ENCODE data around the gene TUB.

The TUB gene

DNA sequence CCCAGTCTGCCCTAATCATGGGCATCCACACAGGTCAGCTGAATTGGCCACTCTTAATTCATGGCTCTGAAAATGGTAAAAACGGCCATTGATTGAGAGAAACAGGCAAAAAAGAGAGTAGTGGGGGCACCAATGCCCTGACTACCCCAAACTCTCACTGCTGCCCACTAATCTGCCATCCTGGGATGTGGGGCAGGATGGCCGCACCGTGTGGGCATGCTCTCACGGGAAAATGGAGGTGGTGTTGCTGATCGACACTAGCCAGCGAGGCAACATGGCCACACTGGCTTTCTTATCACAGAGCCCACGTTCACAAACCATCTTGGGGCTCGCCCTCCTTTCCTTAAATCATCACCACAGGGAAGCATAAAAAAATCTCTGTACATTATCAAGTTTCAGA, 11.2 kb upstream of the TUB start:
- no peak for DNase-seq

DNA sequence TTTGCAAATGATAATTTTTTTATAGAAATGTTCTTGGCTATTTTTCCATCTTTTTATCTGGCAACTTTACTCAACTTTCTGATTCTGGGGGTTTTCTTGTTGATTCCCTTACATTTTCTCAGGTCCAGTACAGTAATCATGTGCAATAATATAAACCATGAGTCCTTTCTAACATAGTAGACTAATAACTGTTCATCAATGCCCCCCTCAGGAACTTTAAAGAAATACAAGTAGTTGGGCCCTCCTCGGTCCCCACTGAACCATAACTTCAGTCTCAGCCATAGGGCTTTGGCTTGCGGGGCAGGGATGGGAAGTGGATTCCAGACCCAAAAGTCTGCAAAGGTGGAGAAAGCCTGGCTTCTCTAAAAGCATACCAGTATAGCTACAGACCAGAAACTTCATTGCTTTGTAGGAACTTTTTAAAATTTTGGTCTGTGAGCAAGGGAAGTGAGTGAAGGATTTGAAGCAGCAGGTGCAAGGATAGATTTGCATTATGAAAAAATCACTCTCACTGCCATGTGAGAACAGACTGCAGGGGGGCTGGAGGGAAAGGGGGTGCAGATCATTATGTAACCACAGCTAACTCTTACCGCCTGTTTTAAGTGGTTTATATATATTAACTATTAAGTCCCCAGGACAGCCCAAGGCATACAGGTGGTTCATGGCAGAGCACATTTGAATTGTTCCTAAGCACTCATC, 10.4 kb upstream of the TUB start:
- peak; percentile 59 for DNase-seq

DNA sequence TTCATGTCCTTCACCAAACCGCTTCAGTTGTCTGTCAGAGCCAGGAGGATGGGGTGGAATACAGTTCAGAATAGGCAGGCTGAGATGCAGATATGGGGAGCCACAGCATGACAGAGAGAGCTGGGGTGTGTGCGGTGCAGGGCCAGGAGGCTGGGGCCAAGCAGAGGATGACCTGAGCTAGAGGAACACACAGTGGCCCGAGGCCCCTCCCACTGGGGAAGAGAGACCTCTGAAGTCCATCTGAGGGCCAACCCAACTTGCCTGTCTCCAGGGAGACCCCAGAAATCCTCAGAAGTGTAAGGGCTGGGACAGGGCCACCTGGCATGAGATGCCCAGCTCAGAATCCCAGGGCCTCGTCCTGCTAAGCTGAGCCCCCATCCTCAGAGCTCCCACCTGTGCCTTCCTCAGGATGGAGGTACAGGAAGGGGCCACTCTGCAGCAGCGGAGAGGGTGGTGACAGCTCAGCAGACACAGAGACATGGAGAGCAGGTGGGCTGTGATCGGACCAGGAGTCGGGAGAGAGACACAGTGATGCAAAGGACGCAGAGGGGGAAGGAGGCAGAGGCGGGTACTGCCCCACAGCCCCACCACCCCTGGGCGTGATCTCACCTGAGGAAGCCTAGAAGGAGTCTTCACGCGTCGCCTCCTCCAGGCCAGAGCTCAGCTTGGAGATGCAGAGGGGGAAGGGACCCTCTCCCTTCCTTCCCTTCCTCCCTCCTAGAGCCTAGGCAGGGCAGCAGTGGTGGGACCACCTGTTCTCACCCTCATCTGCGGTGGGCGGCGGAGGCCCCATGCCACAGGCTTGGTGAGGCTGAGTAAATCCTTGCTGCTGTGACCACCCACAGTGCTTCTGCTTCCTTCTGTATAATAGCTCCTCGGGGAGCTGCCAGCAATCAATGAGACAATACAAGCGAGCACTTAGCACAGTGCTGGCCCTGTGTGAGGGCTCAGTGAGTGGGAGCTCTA, 9.1 kb upstream of the TUB start:
- no peak for DNase-seq

DNA sequence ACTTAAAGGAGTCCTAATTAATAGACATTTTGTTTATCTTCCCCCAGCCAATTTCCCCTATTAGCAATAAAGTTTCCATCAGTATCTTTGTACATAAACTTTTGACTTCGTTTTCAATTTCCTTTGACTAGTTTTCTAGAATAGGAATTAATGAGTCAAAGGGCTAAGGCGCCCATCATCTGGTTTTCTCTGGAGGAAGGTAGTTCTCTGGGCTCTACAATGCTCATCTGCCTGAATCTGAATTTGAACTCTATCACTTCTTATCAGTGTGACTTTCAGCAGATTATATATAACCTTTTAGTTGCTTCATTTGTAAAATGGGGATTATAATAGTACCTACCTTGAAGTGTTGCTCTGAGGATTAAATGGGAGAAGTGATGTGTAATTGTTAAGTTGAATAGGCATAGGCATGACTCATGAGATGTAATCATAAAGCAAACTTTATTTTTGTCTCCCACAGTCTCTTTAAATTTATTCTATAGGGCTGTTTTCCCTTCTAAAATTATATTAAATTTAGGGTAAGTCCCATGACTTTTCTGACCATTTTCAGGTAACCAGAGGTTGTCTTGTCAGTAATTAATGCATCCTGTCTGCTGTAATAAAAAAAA, 5.8 kb upstream of the TUB start:
- DNase-seq, result no peak

DNA sequence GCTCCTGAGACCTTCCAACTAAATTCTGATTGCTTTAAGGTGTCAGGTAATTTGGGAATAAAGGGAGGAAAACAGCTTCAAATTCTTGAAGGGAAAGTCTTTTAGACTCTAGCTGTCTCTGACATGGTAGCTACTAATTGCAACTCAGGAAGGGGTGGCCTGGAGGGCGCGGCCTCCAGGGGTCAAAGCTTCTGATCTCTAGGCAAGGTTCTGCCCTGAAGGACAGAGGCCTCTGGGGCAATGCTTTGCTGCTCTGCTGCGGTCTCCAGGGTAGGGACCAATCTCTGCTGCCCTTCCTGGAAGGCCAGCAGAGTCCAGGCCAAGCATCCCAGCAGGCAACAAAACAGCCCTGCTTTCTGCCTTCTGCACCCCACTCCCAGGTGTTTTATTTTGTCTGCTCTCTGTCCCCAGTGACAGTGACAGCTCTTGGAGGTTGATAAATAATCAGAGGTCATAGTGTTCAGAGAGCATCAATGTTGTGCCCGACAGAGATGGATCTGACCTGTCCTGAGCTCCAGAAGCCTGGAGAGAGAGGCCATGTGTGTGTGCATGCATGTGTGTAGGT, 1.8 kb upstream of the TUB start:
- DNase-seq, result no peak

DNA sequence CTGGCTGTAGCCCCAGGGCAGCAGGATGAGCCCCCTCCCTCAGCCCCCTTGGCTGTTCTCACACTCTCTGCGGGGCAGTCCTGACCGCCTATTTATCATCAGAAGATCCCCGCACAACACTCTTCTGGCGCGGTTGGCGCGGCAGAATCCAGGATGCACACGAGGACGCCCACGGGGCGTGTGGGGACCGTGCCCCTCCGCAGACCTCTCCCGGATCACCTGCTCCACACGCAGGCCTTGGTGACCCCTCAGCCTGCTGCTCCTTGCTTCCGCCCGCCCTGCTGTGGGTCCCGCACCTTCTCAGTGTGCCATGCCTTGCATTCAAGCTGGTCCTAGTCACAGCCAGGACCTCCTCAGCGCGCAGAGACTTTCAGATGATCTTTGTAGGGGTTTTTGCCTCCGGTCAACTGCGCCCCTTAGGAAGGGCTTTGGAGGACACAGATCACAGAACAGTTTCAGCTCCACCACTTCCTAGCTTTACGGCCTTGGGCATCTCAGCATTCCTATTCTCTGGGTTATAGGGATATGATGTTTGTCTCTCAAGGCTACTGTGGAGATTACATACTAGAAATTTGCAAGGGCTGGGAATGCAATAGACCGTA, 841 bp upstream of the TUB start:
- DNase-seq, result no peak

DNA sequence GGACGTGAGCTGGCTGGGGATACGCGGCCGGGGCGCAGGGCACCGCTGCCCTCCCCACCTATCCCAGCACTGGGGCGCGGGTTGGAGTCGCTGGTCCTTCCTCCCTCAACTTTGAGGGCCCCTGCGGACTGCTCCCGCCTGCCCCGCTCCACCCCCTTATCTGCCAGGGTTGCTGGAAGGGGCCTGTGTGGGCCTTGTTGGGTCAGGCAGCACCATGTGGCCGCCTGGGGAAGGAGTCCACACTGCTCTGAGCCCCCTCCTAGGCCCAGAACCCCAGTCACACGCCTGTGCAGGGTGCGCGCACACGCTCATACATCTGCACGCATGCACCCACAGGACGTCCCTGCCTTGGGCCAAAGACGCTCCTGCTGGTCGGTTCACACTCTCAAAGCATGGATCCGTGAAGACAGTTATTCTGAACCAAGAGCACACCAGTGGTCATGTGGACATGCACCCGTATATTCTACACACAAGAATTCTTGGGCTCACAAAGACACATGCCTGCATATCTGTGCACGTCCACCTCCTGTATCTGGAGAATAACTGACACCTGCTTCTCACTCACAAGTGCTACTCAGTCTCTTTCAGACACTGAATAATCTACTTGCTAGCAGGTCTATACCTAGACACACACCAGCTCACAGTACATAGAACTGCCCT, 710 bp downstream of the TUB start:
- DNase-seq, result no peak

DNA sequence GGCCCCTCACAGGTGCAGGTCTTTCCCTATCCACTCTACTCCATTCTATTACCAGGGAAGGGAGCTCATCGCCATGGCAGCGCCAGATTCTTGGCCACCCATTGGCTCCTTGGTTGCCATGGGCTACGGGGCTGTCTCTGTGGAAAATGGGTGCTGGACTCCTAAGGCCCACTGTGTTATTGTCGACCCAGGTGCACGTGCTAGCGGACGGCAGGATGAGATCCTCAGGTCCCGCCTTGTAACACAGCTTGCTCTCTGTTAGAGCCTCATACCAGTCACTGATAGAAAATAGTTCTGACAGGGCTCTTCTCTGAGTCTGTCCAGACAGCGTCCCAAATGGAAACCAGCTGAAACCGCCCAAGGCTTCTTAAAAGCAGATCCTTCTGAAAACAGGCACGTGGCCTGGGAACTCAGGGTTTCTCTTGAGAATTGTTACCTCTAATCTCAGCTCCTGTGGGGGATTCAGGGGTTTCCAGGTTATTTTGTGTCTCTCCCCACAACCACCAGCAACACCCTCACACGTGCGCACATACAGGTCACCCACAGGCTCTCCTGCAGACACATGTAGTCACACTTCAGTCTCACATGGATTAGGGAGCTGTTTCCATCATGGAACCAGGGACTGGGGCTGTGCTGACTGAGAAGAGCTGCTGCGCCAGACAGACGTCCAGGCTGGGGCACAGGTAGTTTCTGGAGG, 1.5 kb downstream of the TUB start:
- DNase-seq, result no peak

DNA sequence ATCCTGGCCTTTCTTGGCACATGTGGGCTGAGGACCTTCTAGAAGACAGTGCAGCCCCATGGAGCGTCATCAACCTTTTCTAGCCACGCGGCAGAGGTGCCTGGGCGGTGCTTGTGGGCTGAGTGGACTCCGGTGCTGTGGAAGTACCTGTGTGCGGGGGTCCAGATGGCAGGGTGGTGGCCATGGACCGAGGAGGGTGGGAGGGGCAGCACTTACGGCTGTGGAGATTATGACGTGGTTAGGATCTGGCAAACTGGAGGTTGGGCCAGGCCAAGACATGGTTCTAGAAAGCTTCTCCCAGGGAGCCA, 2.0 kb downstream of the TUB start:
- DNase-seq, result no peak

DNA sequence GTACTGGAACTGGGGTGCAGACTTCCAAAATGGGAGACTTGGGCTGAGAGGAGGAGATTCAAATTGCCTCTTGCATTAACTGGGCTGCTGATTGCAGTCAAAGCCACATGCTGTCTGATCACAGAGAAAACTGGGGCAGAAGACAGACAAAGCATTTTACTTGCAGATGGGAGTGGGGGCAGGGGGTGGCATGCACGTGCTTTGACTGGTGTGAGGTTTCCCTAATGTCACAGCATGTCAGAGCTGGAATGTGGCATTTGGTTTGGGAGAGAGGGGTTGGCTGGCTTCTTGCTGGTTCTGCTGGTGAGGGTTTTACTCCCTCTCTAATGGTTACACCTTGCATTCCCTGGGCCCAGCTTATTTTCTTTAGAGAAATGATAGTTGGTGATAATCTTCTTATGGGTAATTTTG, 2.9 kb downstream of the TUB start:
- peak; percentile 52 for DNase-seq

DNA sequence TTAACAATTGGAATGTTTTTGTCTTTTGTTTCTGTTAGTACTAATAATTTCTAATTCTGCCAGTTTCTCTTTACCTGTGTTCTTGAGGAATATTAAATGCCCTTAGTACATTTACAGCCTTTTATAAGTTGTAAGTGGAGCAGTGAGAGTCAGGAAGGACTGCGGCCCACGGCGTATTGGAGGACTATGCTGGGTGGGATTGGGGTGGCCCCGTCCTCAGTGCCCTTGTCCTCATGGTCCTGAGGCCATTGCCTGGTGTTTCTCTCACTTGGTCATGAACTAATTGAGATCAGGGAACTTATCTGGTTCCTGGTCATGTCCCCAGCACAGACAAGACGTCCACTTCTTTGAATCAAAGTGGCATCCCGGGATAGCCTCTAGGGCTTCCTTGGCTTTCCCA, 3.3 kb downstream of the TUB start:
- DNase-seq, result no peak

DNA sequence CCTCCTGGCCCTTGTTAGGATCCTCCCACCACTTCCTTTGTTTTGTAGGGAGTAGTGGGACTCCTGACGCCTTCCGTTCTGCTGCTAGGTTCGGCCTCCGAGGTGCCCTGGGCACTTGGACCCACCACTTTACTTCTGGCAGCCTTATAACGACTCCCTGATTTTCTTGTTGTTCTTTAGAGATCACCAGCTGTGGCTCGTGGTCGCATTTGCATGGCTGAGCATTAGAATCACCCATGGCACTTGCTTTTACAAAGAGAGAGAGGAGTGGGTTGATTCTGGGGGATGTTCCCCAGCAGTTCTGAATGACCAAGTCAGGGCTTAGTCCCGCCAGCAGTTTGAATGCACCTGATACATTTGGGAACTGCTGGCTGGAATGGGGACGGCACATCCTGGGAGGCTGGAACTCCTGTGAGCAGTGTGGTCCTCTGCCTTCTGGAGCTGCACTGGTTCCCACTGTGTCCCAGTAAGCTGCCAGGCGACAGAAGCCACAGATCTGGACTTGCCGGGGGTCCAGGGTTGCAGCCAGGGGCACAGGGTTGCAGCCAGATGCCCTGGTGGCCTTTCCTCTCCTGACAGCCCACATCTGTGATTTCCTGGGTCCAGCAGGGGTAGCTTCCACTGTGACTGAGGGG, 4.1 kb downstream of the TUB start:
- DNase-seq, result no peak

DNA sequence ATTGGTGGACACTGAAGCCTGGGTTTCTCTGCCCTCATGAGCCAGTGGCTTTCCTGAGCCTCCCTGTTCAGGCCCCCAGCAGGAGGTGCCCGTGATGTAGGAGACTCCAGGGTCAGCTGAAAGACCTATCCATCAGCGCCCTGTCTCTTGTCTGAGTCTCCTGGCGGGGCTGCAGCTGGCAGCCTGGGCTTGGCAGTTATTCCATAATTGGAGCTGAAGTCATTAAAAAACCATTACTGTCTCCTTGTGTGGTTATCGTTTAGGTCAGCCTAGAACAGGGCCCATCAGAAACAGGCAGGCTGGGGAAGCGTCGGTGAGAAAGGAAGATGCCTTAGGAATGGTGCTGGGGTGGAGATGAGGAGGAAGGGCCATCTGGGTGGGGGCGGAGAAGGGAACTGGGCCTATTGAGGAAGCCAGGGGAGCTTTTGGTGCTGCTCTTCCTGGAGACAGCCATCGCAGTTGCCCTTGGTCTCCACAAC, 5.0 kb downstream of the TUB start:
- peak; percentile 50 for DNase-seq

DNA sequence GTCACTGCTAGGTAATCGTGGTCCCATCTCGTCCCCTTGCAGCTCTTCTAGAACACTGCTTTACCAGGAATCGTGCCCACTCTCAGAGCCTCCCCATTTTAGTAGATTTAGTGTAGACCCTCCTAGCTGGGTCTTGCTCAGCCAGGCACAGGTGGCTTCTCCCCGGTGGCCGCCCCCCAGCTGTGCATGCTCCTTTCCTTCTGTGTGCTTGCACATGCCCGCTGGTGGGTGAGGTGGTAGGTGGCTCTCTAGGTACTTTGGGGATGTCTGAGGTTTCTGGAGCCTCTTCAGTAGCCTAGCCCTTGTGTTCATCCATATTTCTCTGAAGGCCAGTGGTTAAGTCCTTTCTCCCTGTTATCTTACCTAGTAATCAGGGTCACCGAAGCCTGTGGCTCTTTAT, 5.6 kb downstream of the TUB start:
- peak; percentile 43 for DNase-seq

DNA sequence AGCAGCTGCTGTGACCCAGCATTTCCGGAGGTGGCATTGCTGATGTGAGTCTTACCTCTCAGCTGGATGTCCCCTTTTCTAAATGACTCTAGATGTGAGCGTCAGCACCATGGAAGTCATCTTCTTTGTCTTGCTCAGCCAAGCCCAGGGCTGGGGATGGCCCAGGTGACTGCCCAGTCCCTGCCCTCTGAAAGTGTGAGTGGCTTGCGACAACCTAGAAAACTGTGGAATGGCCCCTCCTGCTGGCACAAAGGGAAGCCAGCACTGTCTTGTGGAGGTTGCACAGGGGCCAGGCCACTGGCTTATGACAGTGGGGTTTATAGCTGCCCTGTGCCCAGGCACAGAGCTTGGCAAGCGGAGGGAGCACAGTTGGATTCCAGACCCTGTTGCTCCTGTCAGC, 6.2 kb downstream of the TUB start:
- DNase-seq, result no peak

DNA sequence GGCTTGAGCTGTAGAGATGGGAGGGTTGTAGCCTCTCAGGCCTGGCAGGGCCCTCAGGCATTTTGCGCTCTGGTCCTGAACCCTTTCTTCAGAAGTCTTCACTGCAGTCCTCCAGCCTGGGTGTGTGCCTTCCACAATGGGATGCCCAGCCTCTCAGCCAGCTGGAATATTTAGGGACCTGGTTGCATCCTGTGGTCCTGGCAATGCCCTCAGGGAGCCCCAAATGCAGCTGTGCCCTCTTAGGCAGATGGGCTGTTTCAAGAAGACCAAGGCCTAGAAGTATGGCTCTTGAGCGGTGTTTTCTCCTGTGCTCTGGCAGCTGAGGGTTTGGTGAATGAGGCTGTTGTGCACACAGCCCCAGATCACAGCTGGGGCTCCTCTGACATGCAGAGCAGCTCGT, 6.7 kb downstream of the TUB start:
- DNase-seq, result peak; percentile 4

DNA sequence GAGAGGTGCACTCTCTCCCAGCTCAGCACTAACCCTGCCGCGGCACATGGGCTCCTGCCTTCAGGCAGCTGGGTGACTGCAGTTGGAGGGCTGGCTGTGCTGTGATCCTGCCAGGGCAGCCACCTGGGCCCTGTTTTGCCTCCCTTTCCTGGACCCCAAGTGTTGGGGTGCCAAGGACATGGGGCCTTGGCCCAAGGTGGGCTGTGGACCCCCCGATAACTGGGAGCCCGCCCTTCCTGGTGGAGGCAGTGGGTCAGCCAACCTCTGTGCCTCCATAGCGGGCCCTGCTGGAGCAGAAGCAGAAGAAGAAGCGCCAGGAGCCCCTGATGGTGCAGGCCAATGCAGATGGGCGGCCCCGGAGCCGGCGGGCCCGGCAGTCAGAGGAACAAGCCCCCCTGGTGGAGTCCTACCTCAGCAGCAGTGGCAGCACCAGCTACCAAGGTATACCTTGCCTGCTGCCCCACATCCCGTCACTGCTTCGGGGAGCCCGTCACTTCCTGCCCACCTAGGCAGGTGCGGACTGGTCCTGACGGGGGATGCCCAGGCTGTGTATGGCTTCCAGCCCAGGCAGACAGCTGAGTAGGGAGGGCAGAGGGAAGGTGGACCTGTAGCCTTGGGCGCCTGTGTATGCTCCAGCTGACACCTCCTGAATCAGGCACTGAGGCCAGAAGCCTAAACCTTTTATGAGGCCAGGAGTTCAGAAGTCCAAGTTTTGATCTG, 8.9 kb downstream of the TUB start:
- DNase-seq, result no peak

DNA sequence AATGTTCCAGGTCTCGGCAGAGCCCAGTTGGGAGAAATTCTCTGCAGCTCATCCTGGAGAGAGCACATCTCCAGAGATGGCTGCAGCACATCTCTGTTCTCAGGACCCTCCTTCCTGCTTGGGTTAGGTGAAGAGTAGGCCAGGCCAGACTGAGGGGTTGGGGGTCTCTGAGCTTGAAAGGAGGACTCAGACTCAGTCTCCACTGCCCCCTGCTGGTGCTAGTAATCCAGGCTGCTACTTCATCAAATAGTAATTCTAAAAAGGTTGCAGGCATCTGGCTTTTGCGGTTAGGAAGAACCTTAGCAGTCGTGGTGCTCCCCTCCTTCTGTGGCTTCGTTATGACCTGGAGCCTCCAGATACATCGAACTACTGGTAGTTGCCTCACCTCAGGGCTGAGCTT, 9.7 kb downstream of the TUB start:
- DNase-seq, result peak; percentile 14

DNA sequence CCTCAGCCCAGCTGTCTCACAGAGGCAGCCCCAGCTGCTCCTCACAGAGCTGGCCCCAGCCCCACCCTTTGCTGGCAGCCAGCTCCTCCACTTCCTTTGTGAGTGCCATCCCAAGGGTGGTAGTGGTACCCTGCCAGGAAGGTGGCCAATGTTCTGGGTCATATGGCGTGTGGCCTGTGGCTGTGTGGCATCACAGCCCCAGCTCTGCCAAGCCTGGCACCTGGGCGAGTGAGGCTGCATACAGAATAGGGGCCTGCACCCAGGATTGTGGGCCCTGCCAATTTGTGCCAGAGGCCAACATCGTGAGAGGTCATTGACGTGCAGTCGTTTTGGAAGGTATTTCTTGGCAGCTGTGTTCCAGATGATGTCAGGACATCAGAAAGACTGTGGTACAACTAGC, 10.7 kb downstream of the TUB start:
- no peak for DNase-seq

DNA sequence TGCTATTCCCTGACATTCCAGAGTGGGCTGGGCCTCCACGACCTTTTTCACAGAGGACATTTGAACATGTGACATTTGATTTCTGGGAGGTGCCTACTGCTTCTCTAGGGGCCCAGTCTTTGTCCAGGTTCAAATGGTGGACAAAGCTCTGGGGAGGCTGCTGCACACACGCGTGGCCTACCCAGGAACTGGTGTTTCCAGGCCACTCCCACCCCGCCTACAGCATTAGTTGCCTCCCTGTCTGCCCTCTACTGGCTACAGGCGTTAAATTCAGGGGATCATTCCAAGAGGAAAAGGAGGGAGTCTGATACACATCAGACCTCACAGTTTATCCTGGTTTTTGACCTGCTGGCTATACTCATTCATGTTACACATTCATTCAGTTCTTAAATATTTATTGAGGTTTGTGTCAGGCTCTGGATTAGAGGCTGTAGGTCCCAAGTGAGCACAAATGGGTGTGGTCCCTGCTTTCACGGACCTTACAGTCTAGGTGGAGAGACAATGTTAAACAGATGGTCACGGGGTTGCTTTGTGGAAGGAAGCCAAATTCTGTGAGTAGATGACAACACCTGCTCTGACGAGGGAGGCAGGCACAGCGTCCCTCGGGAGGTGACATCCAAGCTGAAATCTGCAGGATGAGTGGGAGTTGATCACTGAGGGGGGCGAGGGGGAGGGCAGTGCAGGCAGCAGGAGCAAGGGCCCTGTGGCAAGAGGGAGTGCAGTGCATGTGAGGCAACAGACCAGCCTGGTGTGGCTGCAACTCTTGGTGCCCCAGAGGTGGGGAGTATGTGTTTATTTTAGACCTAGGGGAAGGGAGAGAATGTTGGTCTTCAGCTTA, 11.8 kb downstream of the TUB start:
- peak; percentile 85 for DNase-seq
